LoVo (cell line): ENCODE measurements around the gene SCN4B.

Source experiments
- DNase-seq: peaks from one replicate; pipeline ENCODE4 v3.0.0-alpha.2; 2016; ENCODE audit warnings: low spot score

Gene SCN4B

GRCh38 chr11:118129471-118130172 is 23.0 kb downstream of the SCN4B start:
- DNase-seq: no peak

- DNase-seq: no peak
These were observed 23.7 kb downstream of the SCN4B start for GRCh38 chr11:118128721-118129470.

- DNase-seq: no peak
These were observed 24.3 kb downstream of the SCN4B start for GRCh38 chr11:118128310-118128709.

- no peak for DNase-seq
These were observed 26.4 kb downstream of the SCN4B start for GRCh38 chr11:118126082-118126838.

- no peak for DNase-seq
These were observed 27.6 kb downstream of the SCN4B start for GRCh38 chr11:118124929-118125535.

- no peak for DNase-seq
These were observed 31.8 kb downstream of the SCN4B start for GRCh38 chr11:118120793-118121192.

GRCh38 chr11:118117790-118118601 is 34.6 kb downstream of the SCN4B start:
- no peak for DNase-seq

GRCh38 chr11:118115048-118115447 is 37.6 kb downstream of the SCN4B start:
- DNase-seq: no peak

- no peak for DNase-seq
These were observed 38.4 kb downstream of the SCN4B start for GRCh38 chr11:118114266-118114665.

- no peak for DNase-seq
These were observed 39.8 kb downstream of the SCN4B start for GRCh38 chr11:118112711-118113430.

GRCh38 chr11:118111744-118112035 is 40.9 kb downstream of the SCN4B start:
- DNase-seq: no peak

GRCh38 chr11:118111019-118111743 is 41.4 kb downstream of the SCN4B start:
- peak; percentile 25 for DNase-seq

GRCh38 chr11:118109231-118109630 is 43.4 kb downstream of the SCN4B start:
- DNase-seq: no peak

GRCh38 chr11:118108513-118108912 is 44.1 kb downstream of the SCN4B start:
- DNase-seq: no peak

- peak; percentile 14 for DNase-seq
These were observed 45.8 kb downstream of the SCN4B start for GRCh38 chr11:118106789-118107335.

GRCh38 chr11:118105657-118106305 is 46.8 kb downstream of the SCN4B start:
- DNase-seq: no peak

GRCh38 chr11:118104491-118104890 is 48.1 kb downstream of the SCN4B start:
- no peak for DNase-seq

GRCh38 chr11:118102721-118103261 is 49.8 kb downstream of the SCN4B start:
- DNase-seq: no peak

- no peak for DNase-seq
These were observed 51.9 kb downstream of the SCN4B start for GRCh38 chr11:118100691-118101232.
